ENCODE measurements around the gene DPH7.
A peak's percentile ranks its signal among the peaks of the same experiment; 100 is the strongest.

The DPH7 gene

GRCh38 chr9:137621131-137621757 lies 42.5 kb upstream of the DPH7 start:
- no peak overlapping the region for H3K27ac ChIP-seq (ENCODE audit: low read length)
- TF ChIP-seq EZH2 (IDR thresholded peaks at IDR 0.05; ENCODE audit: borderline replicate concordance, low read depth, low read length, severe bottlenecking) (no peak), CTCF (IDR thresholded peaks at IDR 0.05; ENCODE audit: borderline replicate concordance, extremely low read depth, low read length, poor library complexity, severe bottlenecking) (peak; percentile 18)
- no peak overlapping the region for H3K4me3 ChIP-seq (ENCODE audit: low read depth in 1 of 2, low read length in 2 of 2)
- no peaks in the 10 kb centered on the region for H3K27me3 ChIP-seq (ENCODE audit: insufficient read depth, low read length, poor library complexity)
- H2AFZ ChIP-seq (ENCODE audit: low read depth, low read length), result no peak overlapping the region
- peaks cover 91% of the 10 kb centered on the region for H3K79me2 ChIP-seq (ENCODE audit: insufficient read depth, low read length)
- no peak for DNase-seq
- H3K36me3 ChIP-seq (ENCODE audit: insufficient read depth, low read length), result peaks cover 30% of the 10 kb centered on the region
- H3K4me2 ChIP-seq (ENCODE audit: insufficient read depth, low read length), result peak overlapping the region; percentile 74; the same call in 1 of the 2 replicates
- no peak for ATAC-seq (ENCODE audit: insufficient read depth, low read depth)
- no peaks in the 10 kb centered on the region for H3K9me3 ChIP-seq (ENCODE audit: insufficient read depth, low read length, severe bottlenecking)
- H3K4me1 ChIP-seq (ENCODE audit: insufficient read depth, low read length), result peaks cover 41% of the 10 kb centered on the region
- peaks cover 36% of the 10 kb centered on the region for H4K20me1 ChIP-seq (ENCODE audit: insufficient read depth, low read length)
- H3K9ac ChIP-seq (ENCODE audit: low read depth, low read length), result peak overlapping the region; percentile 3; the same call in 1 of the 2 replicates

GRCh38 chr9:137620581-137620980 lies 41.9 kb upstream of the DPH7 start:
- DNase-seq, result no peak
- peaks cover 35% of the 10 kb centered on the region for H3K36me3 ChIP-seq (ENCODE audit: insufficient read depth, low read length)
- H3K4me1 ChIP-seq (ENCODE audit: insufficient read depth, low read length), result peaks cover 41% of the 10 kb centered on the region
- H3K27me3 ChIP-seq (ENCODE audit: insufficient read depth, low read length, poor library complexity), result no peaks in the 10 kb centered on the region
- H4K20me1 ChIP-seq (ENCODE audit: insufficient read depth, low read length), result peaks cover 38% of the 10 kb centered on the region
- H3K9me3 ChIP-seq (ENCODE audit: insufficient read depth, low read length, severe bottlenecking), result no peaks in the 10 kb centered on the region
- no peak overlapping the region for H2AFZ ChIP-seq (ENCODE audit: low read depth, low read length)
- H3K9ac ChIP-seq (ENCODE audit: low read depth, low read length), result peak overlapping the region; percentile 81; the same call in 1 of the 2 replicates
- TF ChIP-seq EZH2 (IDR thresholded peaks at IDR 0.05; ENCODE audit: borderline replicate concordance, low read depth, low read length, severe bottlenecking) (no peak), CTCF (IDR thresholded peaks at IDR 0.05; ENCODE audit: borderline replicate concordance, extremely low read depth, low read length, poor library complexity, severe bottlenecking) (no peak)
- no peak overlapping the region for H3K27ac ChIP-seq (ENCODE audit: low read length)
- ATAC-seq (ENCODE audit: insufficient read depth, low read depth), result no peak
- peak overlapping the region; percentile 74 for H3K4me2 ChIP-seq (ENCODE audit: insufficient read depth, low read length)
- H3K79me2 ChIP-seq (ENCODE audit: insufficient read depth, low read length), result peaks cover 87% of the 10 kb centered on the region
- H3K4me3 ChIP-seq (ENCODE audit: low read depth in 1 of 2, low read length in 2 of 2), result peak overlapping the region in 1 of 2 experiments; percentile 92; a peak in 1 of 4 replicates

GRCh38 chr9:137620048-137620405 lies 41.3 kb upstream of the DPH7 start:
- no peak overlapping the region for H2AFZ ChIP-seq (ENCODE audit: low read depth, low read length)
- H3K4me3 ChIP-seq (ENCODE audit: low read depth in 1 of 2, low read length in 2 of 2), result peak overlapping the region; percentile 92 to 97
- no peaks in the 10 kb centered on the region for H3K9me3 ChIP-seq (ENCODE audit: insufficient read depth, low read length, severe bottlenecking)
- H3K27ac ChIP-seq (ENCODE audit: low read length), result peak overlapping the region; percentile 35; the same call in 1 of the 2 replicates
- H3K36me3 ChIP-seq (ENCODE audit: insufficient read depth, low read length), result peaks cover 40% of the 10 kb centered on the region
- H4K20me1 ChIP-seq (ENCODE audit: insufficient read depth, low read length), result peaks cover 38% of the 10 kb centered on the region
- H3K27me3 ChIP-seq (ENCODE audit: insufficient read depth, low read length, poor library complexity), result no peaks in the 10 kb centered on the region
- H3K79me2 ChIP-seq (ENCODE audit: insufficient read depth, low read length), result peaks cover 83% of the 10 kb centered on the region
- ATAC-seq (ENCODE audit: insufficient read depth, low read depth), result no peak
- H3K9ac ChIP-seq (ENCODE audit: low read depth, low read length), result peak overlapping the region; percentile 81
- TF ChIP-seq EZH2 (IDR thresholded peaks at IDR 0.05; ENCODE audit: borderline replicate concordance, low read depth, low read length, severe bottlenecking), result no peak
- TF ChIP-seq CTCF (IDR thresholded peaks at IDR 0.05; ENCODE audit: borderline replicate concordance, extremely low read depth, low read length, poor library complexity, severe bottlenecking), result no peak
- DNase-seq, result no peak
- H3K4me1 ChIP-seq (ENCODE audit: insufficient read depth, low read length), result peaks cover 39% of the 10 kb centered on the region
- peak overlapping the region; percentile 74 for H3K4me2 ChIP-seq (ENCODE audit: insufficient read depth, low read length)

Data from DND-41 (cell line).